Measurements from ENCODE around the gene PSME3IP1. TPM values are rescaled to one million over a fixed set of nuclear protein-coding genes. Genes with fewer than 3 reads are reported as not detected.

Gene PSME3IP1
- total and polyA plus RNA-seq, 11 donors: 37.8 to 74.6 (median 65.8) TPM

Other genes starting within 250 kb of the PSME3IP1 start
- 1 to 10 TPM in 2 of 9 donors, under 1 TPM in 5, not detected in 2; 0.23 to 3.1 (median 0.30) TPM for gene CETP, start 224.1 kb downstream of the PSME3IP1 start, total RNA-seq
- under 1 TPM in 1 of 2 donors, not detected in 1; 0.32 TPM for gene CETP, start 224.1 kb downstream of the PSME3IP1 start, polyA plus RNA-seq
- gene NLRC5, start 196.5 kb downstream of the PSME3IP1 start, total RNA-seq: 10 to 100 TPM in 4 of 9 donors, 1 to 10 TPM in 5; 5.8 to 98.6 (median 9.9) TPM
- gene NLRC5, start 196.5 kb downstream of the PSME3IP1 start, polyA plus RNA-seq: 10 to 100 TPM in 1 of 2 donors, 1 to 10 TPM in 1; 6.8 to 11.8 TPM
- 10 to 100 TPM in 6 of 9 donors, 1 to 10 TPM in 3; 7.2 to 23.6 (median 11.9) TPM for gene CPNE2, start 93.5 kb downstream of the PSME3IP1 start, total RNA-seq
- gene CPNE2, start 93.5 kb downstream of the PSME3IP1 start, polyA plus RNA-seq: 10 to 100 TPM; 18.8 to 20.4 TPM
- gene RSPRY1, start 290 bp upstream of the PSME3IP1 start, total RNA-seq: 10 to 100 TPM; 13.4 to 22.9 (median 17.1) TPM
- 10 to 100 TPM in 1 of 2 donors, 1 to 10 TPM in 1; 5.4 to 22.2 TPM for gene RSPRY1, start 290 bp upstream of the PSME3IP1 start, polyA plus RNA-seq
- gene ARL2BP, start 59.2 kb upstream of the PSME3IP1 start, total RNA-seq: 10 to 100 TPM; 43.9 to 68.8 (median 52.1) TPM
- 10 to 100 TPM; 40.3 to 83.5 TPM for gene ARL2BP, start 59.2 kb upstream of the PSME3IP1 start, polyA plus RNA-seq
- gene PLLP, start 98.6 kb upstream of the PSME3IP1 start, total RNA-seq: 10 to 100 TPM in 1 of 9 donors, 1 to 10 TPM in 8; 2.0 to 14.8 (median 2.4) TPM
- gene PLLP, start 98.6 kb upstream of the PSME3IP1 start, polyA plus RNA-seq: 10 to 100 TPM in 1 of 2 donors, 1 to 10 TPM in 1; 8.2 to 10.4 TPM
- under 1 TPM in 5 of 9 donors, not detected in 4; 0.10 to 0.24 (median 0.13) TPM for gene CCL22, start 172.7 kb upstream of the PSME3IP1 start, total RNA-seq
- gene CCL22, start 172.7 kb upstream of the PSME3IP1 start, polyA plus RNA-seq: under 1 TPM in 1 of 2 donors, not detected in 1; 0.06 TPM
- gene CX3CL1, start 186.5 kb upstream of the PSME3IP1 start, total RNA-seq: 10 to 100 TPM in 8 of 9 donors, 1 to 10 TPM in 1; 8.3 to 59.5 (median 15.4) TPM
- gene CX3CL1, start 186.5 kb upstream of the PSME3IP1 start, polyA plus RNA-seq: 10 to 100 TPM; 13.7 to 15.5 TPM
- 1 to 10 TPM in 2 of 9 donors, not detected in 7; 1.0 to 4.0 TPM for gene CCL17, start 218.7 kb upstream of the PSME3IP1 start, total RNA-seq
- under 1 TPM in 1 of 2 donors, not detected in 1; 0.26 TPM for gene CCL17, start 218.7 kb upstream of the PSME3IP1 start, polyA plus RNA-seq